ENCODE measurements around the gene MTA2. TPM values are rescaled to one million over a fixed set of nuclear protein-coding genes. Genes with fewer than 3 reads are reported as not detected.
"Not testable (repeated sequence)": the region's sequence is repeated elsewhere in the genome, so short reads cannot be mapped to it uniquely, and the experiment has no call there.

Gene MTA2
- total RNA-seq, 5 donors from 2014 or later (not counting 1 experiment from before 2014, with no cell fraction given), result 151 to 185 (median 184) TPM

- H3K4me3 Mint-ChIP-seq, result no peak overlapping the region
- peaks cover 10 to 79% of the 10 kb centered on the region in 2 donors for H3K36me3 ChIP-seq (ENCODE audit: control insufficient read depth in 2 of 2, extremely low read depth in 1 of 2, insufficient read depth in 1 of 2, low read length in 1 of 2)
Observed at GRCh38 chr11:62566247-62566646, 35.4 kb downstream of the MTA2 start.

GRCh38 chr11:62565100-62565802 is 36.4 kb downstream of the MTA2 start:
- Mint-ChIP-seq H3K27me3 (no peaks in the 10 kb centered on the region), H3K4me3 (no peak overlapping the region), H3K27ac (peak overlapping the region in 1 of 2 donors; percentile 21), H3K9me3 (no peaks in the 10 kb centered on the region), H3K4me1 (peaks cover 34 to 42% (median 39%) of the 10 kb centered on the region in 3 donors), H3K36me3 (peaks cover 37% of the 10 kb centered on the region)
- Histone ChIP-seq H3K36me3 (ENCODE audit: control insufficient read depth in 2 of 2, extremely low read depth in 1 of 2, insufficient read depth in 1 of 2, low read length in 1 of 2) (peaks cover 10 to 77% of the 10 kb centered on the region in 2 donors), H3K4me3 (ENCODE audit: control insufficient read depth in 1 of 2, extremely low read depth in 1 of 2, low read length in 1 of 2) (no peak overlapping the region), H3K27me3 (replicated peaks in 1 of 2; ENCODE audit: control insufficient read depth in 2 of 2, extremely low read depth in 1 of 2, insufficient read depth in 2 of 2, low read length in 1 of 2) (no peaks in the 10 kb centered on the region), H3K27ac (ENCODE audit: low read length) (no peak overlapping the region), H3K9me3 (no peaks in the 10 kb centered on the region), H3K4me1 (ENCODE audit: control insufficient read depth in 1 of 2, extremely low read depth in 1 of 2, insufficient read depth in 2 of 2, low read length in 2 of 2) (peaks cover 2 to 18% of the 10 kb centered on the region in 2 experiments)
- no CpG with 5 or more reads among the region's 5 CpGs for WGBS (ENCODE audit: insufficient coverage)
- CTCF ChIA-PET, result interaction anchor here in 1 of 2 donors (1.1 to 1.9 kb wide), 2 partner anchors 10 to 141 kb away, joined by 4 to 9 read pairs; no protein-coding TSS in a partner anchor
- DNase-seq, result no peak
- ATAC-seq (replicated peaks in 1 of 4), result no peak
- POLR2A ChIA-PET, result interaction anchor here in 1 of 2 donors (0.7 kb wide), 1 partner anchor 32 kb away, joined by 4 read pairs; no protein-coding TSS in a partner anchor

More at GRCh38 chr11:62566247-62566646, 35.4 kb downstream of the MTA2 start:
- Mint-ChIP-seq H3K9me3 (no peaks in the 10 kb centered on the region), H3K27me3 (no peaks in the 10 kb centered on the region), H3K4me1 (peaks cover 32 to 42% (median 41%) of the 10 kb centered on the region in 3 donors), H3K27ac (peak overlapping the region; percentile 4 to 59), H3K36me3 (peaks cover 45% of the 10 kb centered on the region)
- Histone ChIP-seq H3K27me3 (replicated peaks in 1 of 2; ENCODE audit: control insufficient read depth in 2 of 2, extremely low read depth in 1 of 2, insufficient read depth in 2 of 2, low read length in 1 of 2) (no peaks in the 10 kb centered on the region), H3K4me1 (ENCODE audit: control insufficient read depth in 1 of 2, extremely low read depth in 1 of 2, insufficient read depth in 2 of 2, low read length in 2 of 2) (peaks cover 2 to 18% of the 10 kb centered on the region in 2 experiments), H3K9me3 (no peaks in the 10 kb centered on the region), H3K27ac (ENCODE audit: low read length) (no peak overlapping the region), H3K4me3 (ENCODE audit: control insufficient read depth in 1 of 2, extremely low read depth in 1 of 2, low read length in 1 of 2) (no peak overlapping the region)
- no peak for ATAC-seq (replicated peaks in 1 of 4)
- ChIA-PET POLR2A (interaction anchor here (0.5 to 0.6 kb wide), 2 partner anchors 14 to 736 kb away, joined by 4 to 6 read pairs; no protein-coding TSS in a partner anchor), CTCF (interaction anchor here in 1 of 2 donors (1.1 to 1.9 kb wide), 2 partner anchors 11 to 142 kb away, joined by 4 to 9 read pairs; no protein-coding TSS in a partner anchor)
- 100% methylated on average over 1 of the region's 8 CpGs for WGBS (ENCODE audit: insufficient coverage)
- DNase-seq, result no peak

GRCh38 chr11:62561677-62562230 is 39.9 kb downstream of the MTA2 start:
- peaks cover 19 to 66% of the 10 kb centered on the region in 2 donors for H3K36me3 ChIP-seq (ENCODE audit: control insufficient read depth in 2 of 2, extremely low read depth in 1 of 2, insufficient read depth in 1 of 2, low read length in 1 of 2)
- not testable (repeated sequence) for H3K9me3 Mint-ChIP-seq; H3K4me3 Mint-ChIP-seq; H3K27me3 ChIP-seq (replicated peaks in 1 of 2; ENCODE audit: control insufficient read depth in 2 of 2, extremely low read depth in 1 of 2, insufficient read depth in 2 of 2, low read length in 1 of 2); H3K4me3 ChIP-seq (ENCODE audit: control insufficient read depth in 1 of 2, extremely low read depth in 1 of 2, low read length in 1 of 2); H3K9me3 ChIP-seq; ATAC-seq (replicated peaks in 1 of 4); H3K27me3 Mint-ChIP-seq; DNase-seq; H3K27ac ChIP-seq (ENCODE audit: low read length)
- ChIA-PET POLR2A (interaction anchor here (0.6 kb wide), 2 partner anchors 11 to 107 kb away, joined by 3 read pairs; no protein-coding TSS in a partner anchor), CTCF (interaction anchor here (0.7 to 5.2 kb wide), 4 partner anchors 8 to 137 kb away, joined by 4 to 63 read pairs (median 12); no protein-coding TSS in a partner anchor)
- H3K4me1 ChIP-seq (ENCODE audit: control insufficient read depth in 1 of 2, extremely low read depth in 1 of 2, insufficient read depth in 2 of 2, low read length in 2 of 2), result peaks cover 9 to 43% of the 10 kb centered on the region in 2 experiments
- Mint-ChIP-seq H3K4me1 (peaks cover 44 to 57% (median 51%) of the 10 kb centered on the region in 3 donors), H3K27ac (peak overlapping the region; percentile 18 to 59), H3K36me3 (peaks cover 32% of the 10 kb centered on the region)
- WGBS (ENCODE audit: insufficient coverage), result no CpG with 5 or more reads among the region's 3 CpGs

- ATAC-seq (replicated peaks in 1 of 4) (peak in 3 of 4 experiments; percentile 14 to 26 (median 25)), DNase-seq (peak; percentile 39 to 88 (median 71))
- Histone ChIP-seq H3K36me3 (ENCODE audit: control insufficient read depth in 2 of 2, extremely low read depth in 1 of 2, insufficient read depth in 1 of 2, low read length in 1 of 2) (peaks cover 14 to 55% of the 10 kb centered on the region in 2 donors), H3K4me3 (ENCODE audit: control insufficient read depth in 1 of 2, extremely low read depth in 1 of 2, low read length in 1 of 2) (no peak overlapping the region), H3K27me3 (replicated peaks in 1 of 2; ENCODE audit: control insufficient read depth in 2 of 2, extremely low read depth in 1 of 2, insufficient read depth in 2 of 2, low read length in 1 of 2) (no peaks in the 10 kb centered on the region), H3K9me3 (no peaks in the 10 kb centered on the region), H3K4me1 (ENCODE audit: control insufficient read depth in 1 of 2, extremely low read depth in 1 of 2, insufficient read depth in 2 of 2, low read length in 2 of 2) (peaks cover 16 to 54% of the 10 kb centered on the region in 2 experiments), H3K27ac (ENCODE audit: low read length) (no peak overlapping the region)
- POLR2A ChIA-PET, result interaction anchor here (1.2 to 6.5 kb wide), 2 partner anchors 9 to 16 kb away, joined by 4 to 98 read pairs; partner anchors contain the start of gene AHNAK (in 1 of the 2)
- Mint-ChIP-seq H3K9me3 (no peaks in the 10 kb centered on the region), H3K4me3 (no peak overlapping the region), H3K27ac (peak overlapping the region; percentile 86 to 99), H3K4me1 (peaks cover 54 to 61% (median 55%) of the 10 kb centered on the region in 3 donors), H3K36me3 (peaks cover 24% of the 10 kb centered on the region), H3K27me3 (no peaks in the 10 kb centered on the region)
- 60% methylated on average over 1 of the region's 2 CpGs for WGBS (ENCODE audit: insufficient coverage)
- CTCF ChIA-PET, result interaction anchor here (0.5 to 5.2 kb wide), 23 partner anchors 9 to 194 kb away, joined by 3 to 63 read pairs (median 4); partner anchors contain the start of genes EEF1G (in 2 of the 2), AHNAK (in 1 of the 2) and ZBTB3 (in 1 of the 2)
Observed at GRCh38 chr11:62560566-62561103, 41.0 kb downstream of the MTA2 start.

- H3K4me3 ChIP-seq (ENCODE audit: control insufficient read depth in 1 of 2, extremely low read depth in 1 of 2, low read length in 1 of 2); H3K9me3 Mint-ChIP-seq; ATAC-seq (replicated peaks in 1 of 4); H3K27me3 Mint-ChIP-seq; H3K27me3 ChIP-seq (replicated peaks in 1 of 2; ENCODE audit: control insufficient read depth in 2 of 2, extremely low read depth in 1 of 2, insufficient read depth in 2 of 2, low read length in 1 of 2); H3K9me3 ChIP-seq; DNase-seq: not testable (repeated sequence)
- ChIA-PET CTCF (interaction anchor here (0.9 to 5.2 kb wide), 11 partner anchors 9 to 165 kb away, joined by 3 to 63 read pairs (median 7); partner anchors contain the start of gene EEF1G (in 1 of the 2)), POLR2A (interaction anchor here (0.6 to 6.5 kb wide), 4 partner anchors 14 to 54 kb away, joined by 4 to 98 read pairs (median 8); partner anchors contain the start of genes AHNAK (in 1 of the 2) and EEF1G (in 1 of the 2))
- Histone ChIP-seq H3K4me1 (ENCODE audit: control insufficient read depth in 1 of 2, extremely low read depth in 1 of 2, insufficient read depth in 2 of 2, low read length in 2 of 2) (peaks cover 24 to 64% of the 10 kb centered on the region in 2 experiments), H3K36me3 (ENCODE audit: control insufficient read depth in 2 of 2, extremely low read depth in 1 of 2, insufficient read depth in 1 of 2, low read length in 1 of 2) (peaks cover 14 to 46% of the 10 kb centered on the region in 2 donors), H3K27ac (ENCODE audit: low read length) (peak overlapping the region; percentile 98)
- 94% methylated on average over 5 of the region's 5 CpGs for WGBS (ENCODE audit: insufficient coverage)
- Mint-ChIP-seq H3K4me3 (peak overlapping the region in 2 of 3 donors; percentile 21 to 42), H3K4me1 (peaks cover 61 to 68% (median 65%) of the 10 kb centered on the region in 3 donors), H3K36me3 (peaks cover 22% of the 10 kb centered on the region), H3K27ac (peak overlapping the region; percentile 86 to 99)
Observed at GRCh38 chr11:62559626-62560025, 42.0 kb downstream of the MTA2 start.

Measured in T-cell (primary cell).